GM19025 (cell line): ENCODE data around the gene CCDC116.
"Not testable (repeated sequence)": the region's sequence is repeated elsewhere in the genome, so short reads cannot be mapped to it uniquely, and the experiment has no call there.

ENCODE experiments used
- ATAC-seq: cut with Tn5 transposase; IDR thresholded peaks from one replicate; pipeline ENCODE4 v1.9.1; 2021; ENCODE audit warnings: mild to moderate bottlenecking, low read depth, moderate library complexity; ENCODE audit not compliant: unreplicated experiment

The CCDC116 gene, protein sequence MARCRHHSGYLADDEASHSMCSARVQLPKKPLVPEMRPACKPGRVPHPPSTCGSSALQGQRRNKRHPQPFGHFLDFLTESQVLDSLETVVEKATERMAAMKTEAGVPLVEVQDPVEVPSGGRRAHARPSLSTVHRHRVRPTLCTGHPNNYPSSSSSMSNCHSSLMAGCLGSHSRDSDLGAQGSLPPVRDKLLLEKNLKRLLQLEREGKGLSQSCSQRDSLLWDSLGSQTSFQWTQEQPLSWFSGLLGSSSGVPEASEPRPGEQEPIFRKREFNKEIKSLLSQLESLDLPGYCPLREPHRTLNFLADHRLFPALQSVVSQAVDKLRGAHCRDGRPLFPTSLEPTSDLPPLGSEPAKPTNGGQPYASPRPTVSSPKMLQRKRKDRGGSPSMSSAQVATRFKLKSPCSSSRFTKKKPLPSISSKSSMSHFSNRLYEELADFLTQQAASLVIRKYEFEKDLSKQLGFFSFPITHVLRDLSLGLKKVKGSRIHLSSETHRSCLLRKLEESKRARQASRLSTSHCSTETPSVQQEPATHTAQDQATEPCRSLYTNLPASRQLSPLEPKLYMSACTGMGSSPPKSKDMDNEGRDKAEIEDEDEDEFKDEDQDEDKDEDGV

DNA sequence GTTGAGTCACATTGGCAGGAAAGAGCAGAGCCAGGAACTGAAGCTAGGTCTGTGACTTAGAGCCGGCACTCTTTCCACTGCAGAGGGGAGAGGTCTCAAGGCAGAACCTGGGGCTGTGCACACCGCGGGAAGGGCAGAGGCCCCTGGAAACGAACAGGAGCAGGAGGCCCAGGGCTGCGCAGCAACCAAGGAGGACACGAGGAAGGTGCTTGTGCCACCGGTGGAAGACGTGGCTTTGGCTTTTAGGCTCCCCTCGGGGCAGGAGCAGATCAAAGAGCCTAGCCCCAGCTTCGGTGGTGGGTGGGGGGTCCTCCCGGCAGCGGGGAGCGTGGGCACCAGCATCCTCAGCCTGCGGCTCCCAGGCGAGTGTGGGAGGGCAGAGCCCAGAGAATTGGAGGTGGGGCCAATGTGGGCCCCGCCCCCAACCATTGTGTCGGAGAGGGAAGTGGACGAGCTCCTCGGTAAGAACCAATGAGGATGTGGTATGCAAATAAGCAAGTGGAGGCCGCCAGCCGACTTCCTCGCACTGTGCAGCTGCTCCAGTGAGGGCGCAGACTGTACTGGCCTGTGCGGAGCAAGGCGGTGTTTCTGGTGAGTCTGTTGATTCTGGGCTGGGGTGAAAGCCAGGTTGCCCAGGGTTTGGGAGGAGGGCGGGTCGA lies at the start of gene CCDC116:
CCDC116 (plus strand) TSS at position 524 of the 659 bp plus-strand sequence. CDS start 422 bp downstream, outside the sequence.
- no peak for ATAC-seq

DNA sequence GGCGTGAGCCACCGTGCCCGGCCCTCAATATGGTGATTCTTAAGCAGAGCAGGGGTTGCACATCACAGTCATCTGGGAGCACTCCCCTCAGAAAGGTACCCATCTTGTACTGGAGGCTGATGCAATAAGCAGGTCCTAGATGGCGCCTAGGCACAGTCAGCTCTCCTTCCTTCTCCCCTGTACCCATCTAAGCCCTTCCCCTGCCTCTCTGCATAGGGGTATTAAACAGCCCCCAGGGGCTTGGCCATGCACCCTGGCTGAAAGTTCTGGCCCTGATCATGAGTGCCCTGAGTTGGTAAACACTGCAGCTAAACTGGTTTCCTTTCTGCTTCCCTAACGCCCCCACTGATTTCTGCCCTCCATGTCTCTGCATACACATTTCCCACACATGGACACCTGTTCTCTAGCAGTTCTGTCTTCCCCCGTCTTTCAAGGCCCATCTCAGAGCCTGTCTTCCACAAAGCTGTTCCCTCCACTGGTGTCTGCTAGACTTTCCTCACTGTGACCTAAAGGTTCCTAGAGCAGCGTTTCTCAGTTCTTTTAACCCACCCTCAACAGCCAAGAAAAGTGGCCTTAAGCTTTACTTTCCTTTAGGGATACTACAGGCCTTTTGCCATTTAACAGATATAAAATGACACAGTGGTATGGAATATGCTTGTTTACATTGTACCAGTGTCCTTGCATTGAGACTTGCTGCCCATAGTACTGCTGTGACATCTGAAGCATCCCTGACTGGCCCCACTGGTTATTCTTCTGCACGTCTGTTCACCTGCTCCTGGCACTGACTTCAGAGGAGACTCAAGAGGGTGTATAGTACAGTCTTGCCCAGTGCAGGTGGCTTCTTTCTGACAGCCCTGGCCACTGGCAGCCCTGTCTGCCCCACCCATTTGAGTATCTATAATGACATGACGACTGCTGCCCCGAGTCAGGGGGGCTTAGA lies 49.5 kb upstream of the CCDC116 start:
- no peak for ATAC-seq

DNA sequence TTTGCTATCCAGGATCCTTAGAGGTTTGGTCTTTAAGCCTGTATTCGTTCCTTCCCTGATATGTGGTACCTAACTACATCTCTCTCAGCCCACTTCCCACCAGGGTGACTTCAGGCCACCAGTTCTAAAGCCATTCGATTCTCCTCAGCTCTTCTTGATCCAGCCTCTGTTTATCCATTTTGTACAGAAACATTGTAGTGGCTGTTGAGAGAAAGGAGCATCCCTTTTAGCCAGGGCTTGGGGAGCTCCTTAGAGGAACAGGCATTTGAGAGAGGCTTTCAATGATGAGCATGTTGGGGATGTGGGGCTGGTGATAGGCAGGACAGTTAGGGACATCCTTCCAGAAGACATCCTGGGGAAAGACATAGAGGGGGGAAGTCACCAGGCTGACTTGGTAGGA lies 47.2 kb upstream of the CCDC116 start:
- ATAC-seq, result no peak

DNA sequence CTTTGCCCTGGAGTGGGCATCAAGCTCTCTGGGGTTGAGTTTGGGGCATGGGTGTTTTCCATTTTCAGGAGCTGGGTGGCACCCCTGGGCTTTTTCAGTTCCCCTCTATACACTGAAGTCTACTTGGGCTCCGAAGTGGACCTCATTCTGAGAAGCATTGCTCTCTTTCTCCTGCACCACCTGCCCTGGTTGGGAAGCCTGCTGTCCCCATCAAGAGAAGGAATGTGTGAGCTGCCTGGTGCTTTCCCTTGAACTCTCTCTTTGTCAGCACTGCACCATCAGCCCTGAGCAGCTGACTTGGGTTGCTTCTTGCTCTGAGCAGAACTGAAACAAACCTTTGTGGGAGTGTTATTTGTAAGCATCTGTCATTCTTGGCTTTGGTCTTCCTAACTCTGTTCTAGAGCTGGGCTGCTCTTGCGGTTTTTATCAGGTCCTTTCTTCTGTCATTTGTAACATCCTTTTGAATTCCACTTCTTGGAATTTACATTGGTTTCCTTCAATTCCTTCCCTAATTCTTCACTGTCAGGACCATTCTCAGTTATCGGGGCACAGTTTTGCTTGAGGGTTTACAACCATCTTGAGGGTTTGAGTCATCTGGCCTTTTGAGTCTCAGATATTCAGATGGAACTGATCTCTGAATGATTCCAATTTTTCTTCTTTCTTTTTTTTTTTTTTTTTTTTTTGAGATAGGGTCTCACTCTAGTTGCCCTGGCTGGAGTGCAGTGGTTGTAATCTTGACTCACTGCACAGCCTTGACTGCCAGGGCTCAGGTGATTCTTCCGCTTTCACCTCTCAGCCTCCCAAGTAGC lies 44.6 kb upstream of the CCDC116 start:
- ATAC-seq, result peak; percentile 76

DNA sequence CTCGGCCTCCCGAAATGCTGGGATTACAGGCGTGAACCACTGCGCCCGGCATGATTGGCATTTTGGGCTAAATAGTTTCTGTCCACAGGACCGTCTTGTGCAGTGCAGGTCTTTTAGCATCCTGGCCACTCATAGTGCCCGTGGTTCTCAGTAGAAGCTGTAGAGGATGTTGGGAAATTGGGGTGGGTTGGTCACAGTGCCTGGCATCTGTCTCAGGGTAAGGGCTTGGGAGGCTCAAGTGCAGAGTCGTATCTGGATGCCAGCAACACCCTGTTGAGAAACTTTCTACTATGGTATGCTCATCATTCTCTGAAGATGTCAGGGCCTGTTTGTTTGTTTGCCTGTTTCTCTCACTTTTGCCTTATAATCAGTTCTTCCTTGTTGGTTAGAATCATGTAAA lies 43.2 kb upstream of the CCDC116 start:
- no peak for ATAC-seq

DNA sequence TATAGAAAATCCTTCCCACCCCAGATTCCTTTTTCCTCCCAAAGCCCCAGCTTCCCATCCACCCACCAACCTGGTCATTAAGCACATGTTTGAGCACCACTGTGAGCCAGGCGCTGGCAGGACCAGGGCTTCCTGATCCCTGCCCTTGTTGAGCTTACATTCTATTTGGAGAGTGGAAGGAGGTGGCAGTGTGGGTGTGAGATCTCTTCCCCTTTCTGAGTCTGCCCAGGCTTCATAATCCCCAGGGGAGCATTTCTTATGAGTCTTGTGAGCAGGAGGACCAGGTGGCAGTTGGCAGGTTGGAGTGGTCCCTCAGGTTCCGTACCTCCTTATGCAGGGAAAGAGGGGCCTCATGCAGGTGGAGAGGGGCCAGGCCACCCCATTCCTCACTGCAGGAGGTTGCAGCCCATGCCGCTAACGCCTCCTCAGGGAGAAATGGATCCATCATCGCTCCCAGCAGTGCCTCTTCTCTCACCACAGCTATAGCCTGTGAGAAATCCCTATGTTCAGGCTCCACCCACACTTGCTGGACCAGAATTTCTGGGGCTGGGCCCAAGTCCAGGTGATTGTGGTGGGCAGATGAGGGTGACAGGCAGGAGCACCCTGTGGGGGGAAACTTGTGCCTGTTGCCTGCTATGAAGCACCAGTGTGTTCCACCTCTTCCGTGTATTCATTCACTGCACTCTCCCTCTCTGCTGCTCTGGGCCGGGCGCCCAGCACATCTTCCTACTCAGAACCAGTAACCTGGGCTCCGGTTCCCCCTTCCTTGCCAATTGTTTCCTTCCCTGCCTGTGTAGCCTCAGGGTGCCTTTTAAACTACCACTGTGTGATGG lies 41.5 kb upstream of the CCDC116 start:
- no peak for ATAC-seq

DNA sequence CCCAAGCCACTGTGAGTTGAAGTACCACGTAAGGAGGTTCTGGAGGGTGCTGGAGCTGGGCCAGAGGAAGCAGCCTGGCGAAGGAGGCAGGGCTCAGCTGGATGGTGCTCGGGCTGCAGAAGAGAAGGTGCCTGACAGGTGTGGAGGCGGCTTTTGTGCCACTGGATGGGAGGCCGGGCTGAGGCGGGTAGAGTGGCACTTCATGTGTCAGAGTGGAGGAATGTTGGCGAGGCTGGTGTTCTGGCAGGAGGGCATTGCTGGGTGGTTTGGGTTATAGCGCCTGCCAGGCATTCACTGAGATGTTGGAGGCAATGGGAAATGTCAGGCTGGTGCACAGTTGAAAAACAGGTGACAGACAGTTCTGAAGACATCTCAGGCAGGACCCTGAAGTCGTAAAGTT lies 40.9 kb upstream of the CCDC116 start:
- ATAC-seq, result no peak

DNA sequence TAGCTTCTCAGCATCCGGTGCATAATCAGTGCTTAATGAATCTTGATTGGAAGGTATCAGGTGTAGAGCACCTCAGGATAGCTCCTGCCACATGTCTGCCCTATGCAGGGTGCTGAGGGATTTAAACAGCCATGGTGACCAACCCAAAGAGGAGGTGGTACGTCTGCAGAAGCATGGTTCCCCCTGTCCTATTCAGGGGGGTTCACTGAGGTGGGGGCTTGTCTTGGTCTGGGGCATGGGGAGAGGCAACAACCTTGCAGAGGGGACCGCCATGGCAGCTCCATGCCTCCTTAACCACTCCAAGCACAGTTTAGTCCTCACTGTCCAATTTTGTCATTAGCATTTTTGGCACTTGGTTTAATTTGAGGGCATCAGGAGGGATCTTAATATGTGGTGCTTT lies 40.1 kb upstream of the CCDC116 start:
- no peak for ATAC-seq

DNA sequence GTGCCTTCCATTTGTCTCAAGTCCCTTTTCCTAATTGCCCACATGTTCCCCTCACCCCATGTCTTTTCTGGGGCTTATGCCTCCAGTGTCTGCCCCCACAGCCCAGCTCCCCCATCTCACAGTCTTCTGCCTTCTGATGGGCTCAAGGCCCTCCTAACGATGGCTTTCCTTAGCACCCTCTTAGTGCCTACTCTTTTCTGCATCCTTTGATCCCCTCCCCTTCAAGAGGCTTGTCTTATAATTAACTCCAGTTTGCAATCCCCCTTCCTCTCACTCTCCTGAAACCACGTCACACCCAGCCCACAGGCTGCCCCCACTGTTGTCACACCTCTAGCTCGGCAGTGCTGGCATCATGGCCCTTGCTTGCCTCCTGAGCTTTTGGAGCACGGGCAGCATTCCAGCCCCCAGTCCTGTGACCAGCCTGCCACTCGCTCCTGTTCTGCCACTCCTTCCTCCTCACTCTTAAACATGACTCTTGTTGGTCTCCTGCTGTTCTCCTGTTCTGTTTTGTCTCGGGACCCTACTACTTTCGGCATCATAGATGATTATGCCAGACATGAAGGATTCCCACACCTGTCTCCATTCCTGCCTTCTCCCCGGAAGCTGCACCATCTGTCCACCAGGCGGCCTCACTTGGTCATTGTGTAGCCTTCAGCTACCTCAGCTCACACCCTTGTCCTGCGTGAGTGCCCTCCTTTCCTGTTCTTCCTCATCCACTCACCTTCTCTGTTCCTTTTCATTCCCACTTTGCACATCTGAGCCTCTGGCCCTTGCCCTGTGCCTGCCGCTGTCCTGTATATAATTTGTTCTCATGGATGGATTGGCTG lies 38.9 kb upstream of the CCDC116 start:
- ATAC-seq, result no peak

DNA sequence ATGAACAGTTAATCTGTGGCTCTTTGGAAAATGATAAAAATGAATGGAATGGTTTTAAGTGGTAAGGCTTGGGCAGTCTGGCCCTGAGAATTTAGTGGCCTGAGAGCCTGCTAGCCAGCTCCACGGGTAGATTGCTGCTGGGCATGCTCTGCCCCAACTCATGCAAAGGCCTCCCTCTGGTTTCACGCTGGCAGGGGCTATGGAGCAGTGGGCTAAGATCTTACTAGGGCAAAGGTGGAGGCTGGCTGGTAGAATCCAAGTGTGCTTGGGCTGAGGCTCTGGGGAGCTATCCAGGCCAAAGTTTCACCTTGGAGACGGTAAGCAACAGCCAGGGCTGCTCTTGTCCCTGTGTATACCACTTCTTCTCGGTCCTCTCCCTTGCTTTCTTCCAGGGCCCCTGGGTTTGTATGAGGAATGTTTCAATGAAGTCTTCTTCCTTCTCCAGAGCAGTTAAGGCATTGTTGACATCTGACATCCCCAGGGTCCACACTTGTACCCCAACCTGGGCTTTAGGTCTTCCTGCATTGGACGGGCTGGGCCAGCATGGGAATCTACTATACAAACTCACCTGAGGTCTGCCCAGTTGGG lies 37.6 kb upstream of the CCDC116 start:
- no peak for ATAC-seq

DNA sequence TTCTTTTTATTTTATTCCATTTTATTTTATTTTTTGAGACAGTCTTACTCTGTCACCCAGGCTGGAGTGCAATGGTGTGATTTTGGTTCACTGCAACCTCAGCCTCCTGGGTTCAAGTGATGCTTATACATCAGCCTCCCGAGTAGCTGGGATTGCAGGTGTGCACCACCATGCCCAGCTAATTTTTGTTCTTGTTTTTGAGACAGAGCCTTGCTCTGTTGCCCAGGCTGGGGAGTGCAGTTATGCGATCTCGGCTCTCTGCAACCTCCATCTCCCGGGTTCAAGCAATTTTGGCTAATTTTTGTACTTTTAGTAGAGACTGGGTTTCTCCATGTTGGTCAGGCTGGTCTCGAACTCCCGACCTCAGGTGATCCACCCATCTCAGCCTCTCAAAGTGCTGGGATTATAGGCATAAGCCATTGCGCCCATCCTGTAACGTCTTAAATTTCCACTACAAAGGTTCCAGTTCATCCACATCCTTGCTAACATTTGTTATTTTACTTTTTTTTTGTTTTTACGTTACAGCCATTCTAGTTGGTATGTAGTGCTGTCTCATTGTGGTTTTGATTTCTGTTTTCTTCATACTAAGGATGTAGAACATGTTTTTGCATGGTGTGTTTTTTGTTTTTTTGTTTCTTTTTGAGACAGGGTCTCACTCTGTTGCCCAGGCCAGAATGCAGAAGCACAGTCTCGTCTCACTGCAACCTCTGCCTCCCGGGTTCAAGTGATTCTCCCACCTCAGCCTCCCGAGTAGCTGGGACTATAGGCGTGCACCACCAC lies 36.0 kb upstream of the CCDC116 start:
- ATAC-seq, result not testable (repeated sequence)

DNA sequence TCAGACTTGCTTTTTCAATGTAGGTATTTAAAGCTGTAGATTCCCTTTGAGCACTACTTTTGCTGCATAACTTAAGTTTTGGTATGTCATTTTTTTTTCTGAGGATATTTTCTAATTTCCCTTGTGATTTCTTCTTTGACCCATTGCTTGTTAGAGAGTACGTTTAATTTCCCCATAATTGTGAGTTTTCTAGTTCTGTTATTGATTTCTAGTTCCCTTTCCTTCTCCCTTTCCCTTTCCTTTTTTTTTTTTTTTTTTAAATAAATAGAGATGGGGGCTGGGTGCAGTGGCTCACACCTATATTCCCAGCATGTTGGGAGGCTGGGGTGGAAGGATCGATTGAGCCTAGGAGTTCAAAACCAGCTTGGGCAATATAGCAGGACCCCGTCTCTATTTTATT lies 34.3 kb upstream of the CCDC116 start:
- no peak for ATAC-seq

DNA sequence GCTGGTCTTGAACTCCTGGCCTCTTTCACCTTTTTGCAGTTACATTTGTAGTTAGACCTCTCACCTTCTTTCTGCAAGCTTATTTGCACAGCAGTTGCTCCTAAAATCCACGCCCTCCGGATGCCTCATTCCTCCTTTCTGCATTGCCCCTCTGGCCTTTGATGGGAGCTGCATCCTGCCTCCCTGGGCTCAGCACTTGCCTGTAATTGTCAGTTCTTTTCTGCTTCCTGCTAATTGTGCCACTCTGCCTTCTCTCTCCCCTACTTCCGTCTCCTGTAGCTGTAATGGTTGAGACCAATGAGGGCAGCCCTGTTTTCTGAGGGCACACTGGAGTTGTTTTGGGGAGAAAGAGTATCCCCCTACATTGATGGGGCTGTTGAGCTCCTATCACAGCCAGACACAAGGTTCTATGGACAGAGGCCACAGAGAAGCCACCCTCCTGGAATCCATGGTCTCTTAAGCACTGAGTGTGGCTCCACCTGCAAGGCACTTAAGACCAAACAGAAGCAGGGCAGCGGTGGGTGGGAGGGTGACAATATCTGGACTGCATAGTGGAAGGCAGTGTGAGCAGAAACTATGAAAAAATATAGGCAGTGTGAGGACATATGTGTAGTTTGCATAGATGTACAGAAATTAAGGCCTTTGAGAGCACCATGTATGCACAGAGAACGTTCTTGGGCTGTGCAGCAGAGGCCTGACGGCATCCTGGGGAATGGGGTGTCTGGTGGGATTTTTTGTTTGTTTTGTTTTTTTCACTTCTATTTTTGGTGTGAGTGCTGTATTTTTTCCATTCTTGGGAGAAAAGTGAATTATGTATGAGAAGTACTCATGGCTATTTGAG lies 33.3 kb upstream of the CCDC116 start:
- no peak for ATAC-seq

DNA sequence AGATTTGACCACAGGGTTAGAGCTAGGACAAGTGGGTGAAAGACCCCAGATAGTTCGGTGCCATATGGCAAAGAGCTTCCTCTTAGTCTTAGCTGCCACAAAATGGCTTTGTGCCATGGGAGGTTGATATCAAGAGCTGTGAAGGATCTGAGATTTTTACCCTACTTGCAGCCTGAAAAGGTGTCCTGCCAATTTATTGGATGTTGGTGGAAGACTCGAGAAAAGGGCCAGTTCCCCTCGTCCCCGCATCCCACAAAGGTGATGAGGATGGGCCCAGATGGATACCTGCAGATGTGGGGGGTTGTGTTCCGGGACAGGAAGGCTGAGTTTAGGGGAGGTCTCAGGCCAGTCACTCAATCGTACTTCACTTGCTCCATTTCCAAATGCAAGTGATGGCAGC lies 30.0 kb upstream of the CCDC116 start:
- ATAC-seq, result no peak

DNA sequence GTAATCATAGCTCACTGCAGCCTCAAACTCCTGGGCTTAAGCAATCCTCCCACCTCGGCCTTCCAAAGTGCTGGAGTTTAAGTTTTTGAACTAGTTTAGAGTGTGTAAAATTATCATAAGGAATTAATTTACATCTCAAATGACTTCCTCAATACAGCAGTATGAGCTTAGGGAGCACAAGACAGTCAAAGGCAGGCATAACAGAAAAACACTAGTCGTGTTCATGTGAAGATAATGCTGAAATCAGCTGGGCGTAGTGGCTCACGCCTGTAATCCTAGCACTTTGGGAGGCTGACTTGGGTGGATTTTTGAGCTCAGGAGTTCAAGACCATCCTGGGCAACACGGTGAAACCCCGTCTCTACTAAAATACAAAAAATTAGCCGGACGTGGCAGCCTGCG lies 28.6 kb upstream of the CCDC116 start:
- ATAC-seq, result no peak
